Stimulated activated CD8-positive, alpha-beta memory T cell treated with anti-CD3 and anti-CD28 coated beads, Interleukin-12 subunit alpha, Interleukin-12 subunit beta, amount 100 ng/mL, for 24 hours (primary cell): ENCODE measurements around the gene ASPSCR1.

ENCODE experiments used
- DNase-seq: peaks from one replicate; pipeline ENCODE4 v3.0.0-alpha.2; 2020; ENCODE audit errors: extremely low read depth

The ASPSCR1 gene

DNA sequence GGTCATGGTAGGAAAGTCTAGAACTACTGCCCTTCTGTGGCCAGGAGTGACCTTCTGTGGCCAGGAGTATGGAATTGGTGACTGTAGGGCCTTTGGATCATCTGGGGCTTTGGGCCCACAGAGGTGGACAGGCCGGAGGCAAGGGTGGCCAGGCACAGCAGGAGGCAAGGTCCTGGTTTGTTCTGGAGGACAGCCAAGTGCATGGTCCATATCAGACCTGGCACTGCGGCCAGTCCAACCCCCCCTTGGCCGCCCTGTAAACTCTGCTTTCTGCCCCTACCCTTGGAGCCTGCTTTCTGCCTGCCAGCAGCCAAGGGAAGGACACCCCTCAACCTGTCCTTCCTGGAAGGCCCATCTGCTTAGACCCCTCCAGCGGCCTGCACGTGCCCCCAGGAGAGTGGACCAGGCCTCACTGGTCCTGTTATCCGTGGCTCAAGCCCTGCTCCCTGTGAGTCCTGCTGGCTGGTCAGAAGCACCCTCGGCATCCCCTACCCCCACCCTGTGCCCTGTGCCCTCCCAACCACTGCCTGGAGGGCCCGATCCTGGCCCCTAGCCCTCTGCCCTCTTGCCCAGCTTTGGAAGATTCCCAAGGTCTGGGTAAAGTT is 62.4 kb downstream of the ASPSCR1 start:
- DNase-seq = no peak

GRCh38 chr17:82041144-82041814 is 63.9 kb downstream of the ASPSCR1 start:
- no peak for DNase-seq

GRCh38 chr17:82042649-82043048 is 65.2 kb downstream of the ASPSCR1 start:
- no peak for DNase-seq

DNA sequence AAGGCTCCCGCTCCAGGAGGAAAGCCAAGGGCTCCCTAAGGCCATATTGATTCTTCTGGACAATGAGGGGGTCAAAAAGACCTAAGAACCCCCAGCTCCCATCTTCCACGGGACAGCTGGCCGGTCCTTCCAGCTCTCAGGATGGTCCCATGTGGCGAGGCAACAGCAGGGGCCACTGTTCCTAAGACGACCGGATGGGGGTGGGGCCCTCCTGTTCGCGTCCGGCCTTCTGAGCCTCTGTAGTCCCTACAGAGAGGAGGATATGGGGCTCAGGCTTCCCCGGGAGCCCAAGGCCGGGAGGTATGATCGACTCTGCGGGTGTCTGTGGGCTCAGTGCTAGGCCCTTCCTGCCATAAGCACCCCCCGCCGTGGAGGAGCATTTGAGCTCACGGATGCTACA is 66.1 kb downstream of the ASPSCR1 start:
- no peak for DNase-seq

- DNase-seq = no peak
Measured at GRCh38 chr17:82045936-82046484, 68.6 kb downstream of the ASPSCR1 start.

- DNase-seq = no peak
Measured at GRCh38 chr17:82046903-82047302, 69.5 kb downstream of the ASPSCR1 start.

DNA sequence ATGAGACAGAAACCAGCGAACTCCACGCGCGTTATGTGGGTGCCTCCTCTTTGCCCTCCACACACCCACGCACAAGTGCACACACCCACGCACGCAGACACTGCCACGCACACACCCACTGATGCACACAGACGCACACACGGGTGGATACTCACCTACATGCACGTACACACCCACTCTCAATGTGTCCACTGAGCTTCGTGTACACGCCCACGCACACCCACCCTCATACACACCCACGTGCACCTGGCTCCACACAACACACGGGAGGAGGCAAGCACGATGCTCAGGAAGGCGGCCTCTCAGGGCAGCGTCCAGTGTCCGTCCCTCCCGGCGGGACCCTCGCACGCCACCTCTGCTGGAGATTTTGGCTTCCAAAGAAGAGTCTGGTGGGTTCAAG is 70.0 kb downstream of the ASPSCR1 start:
- no peak for DNase-seq

DNA sequence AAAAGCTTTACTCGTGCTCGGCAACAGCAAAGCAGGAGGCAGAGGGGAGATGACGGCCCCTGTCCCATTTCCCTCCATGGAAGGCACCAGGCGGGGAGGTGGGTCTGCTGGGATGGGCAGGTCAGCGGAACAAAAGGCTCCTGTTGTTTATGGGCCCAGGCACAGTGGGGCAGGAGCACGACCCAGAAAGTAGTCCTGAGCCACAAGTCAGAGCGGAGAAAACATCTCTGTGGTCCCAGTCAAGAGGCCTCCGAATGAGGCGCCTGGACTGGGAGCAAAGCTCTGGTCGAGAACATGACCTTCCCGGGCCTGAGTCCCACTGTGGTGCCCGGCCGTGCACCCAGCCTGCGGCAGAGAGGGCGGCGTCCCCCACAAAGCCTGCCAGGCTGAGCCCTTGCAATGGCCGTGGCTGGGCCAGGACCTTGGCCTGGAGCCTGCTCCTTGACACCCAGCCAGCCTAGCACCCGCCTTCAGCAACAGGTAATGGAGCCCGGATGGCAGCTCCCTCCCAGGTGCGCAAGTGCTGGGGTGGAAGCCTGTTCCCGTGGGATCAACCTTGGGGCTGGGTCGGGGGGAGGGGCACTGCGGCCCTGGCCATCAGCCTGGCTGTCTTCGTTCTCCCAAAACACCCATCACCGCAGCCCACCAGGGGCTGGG is 70.6 kb downstream of the ASPSCR1 start:
- DNase-seq = no peak

DNA sequence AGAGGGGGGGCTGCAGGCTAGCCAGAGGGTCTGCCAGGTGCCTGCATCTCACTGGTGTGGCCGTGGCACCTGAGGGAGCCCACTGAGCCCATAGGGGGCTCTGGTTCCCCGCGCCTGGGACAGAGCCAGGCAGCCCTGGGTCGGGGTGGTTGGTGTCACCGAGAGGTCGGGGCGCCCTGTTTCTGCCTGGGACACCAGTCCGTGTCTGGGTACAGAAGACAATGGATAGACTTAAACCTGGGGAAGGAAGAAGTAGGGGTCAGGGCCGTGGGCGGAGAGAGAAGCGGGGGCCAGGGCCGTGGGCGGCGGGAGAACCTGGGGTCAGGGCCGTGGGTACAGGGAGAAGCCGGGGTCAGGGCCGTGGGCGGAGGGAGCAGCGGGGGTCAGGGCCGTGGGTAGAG is 71.1 kb downstream of the ASPSCR1 start:
- no peak for DNase-seq

- no peak for DNase-seq
Measured at GRCh38 chr17:82049106-82049505, 71.7 kb downstream of the ASPSCR1 start.

- no peak for DNase-seq
Measured at GRCh38 chr17:82049521-82049971, 72.1 kb downstream of the ASPSCR1 start.

DNA sequence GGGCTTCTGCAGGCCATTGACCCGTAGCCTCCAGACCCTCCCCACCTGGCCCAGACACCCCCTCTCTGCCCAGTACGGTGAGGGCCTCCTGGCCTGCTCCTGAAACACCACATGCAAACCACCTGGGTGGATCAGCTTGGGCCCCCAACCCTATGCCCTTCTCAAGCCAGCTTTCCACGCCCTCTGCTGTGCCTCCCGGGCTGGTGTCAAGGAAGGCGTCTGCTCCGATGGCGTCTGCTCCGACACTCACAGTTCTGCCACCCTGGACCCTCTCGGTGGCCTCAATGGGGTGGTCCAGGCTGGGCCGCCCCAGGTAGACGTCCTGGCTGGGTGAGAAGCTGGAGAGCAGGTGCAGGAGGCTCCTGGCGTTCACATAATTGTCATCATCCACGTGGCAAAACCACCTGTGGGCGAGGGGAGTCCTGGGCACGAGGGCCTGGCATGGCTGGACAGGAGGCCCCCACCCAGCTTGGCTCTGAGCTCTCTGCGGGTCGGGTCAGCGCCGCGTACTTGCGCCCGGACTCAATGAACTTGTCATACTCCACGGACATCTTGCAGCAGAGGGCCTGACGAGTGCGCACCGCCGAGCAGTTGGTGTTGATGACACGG is 72.8 kb downstream of the ASPSCR1 start:
- DNase-seq = no peak

DNA sequence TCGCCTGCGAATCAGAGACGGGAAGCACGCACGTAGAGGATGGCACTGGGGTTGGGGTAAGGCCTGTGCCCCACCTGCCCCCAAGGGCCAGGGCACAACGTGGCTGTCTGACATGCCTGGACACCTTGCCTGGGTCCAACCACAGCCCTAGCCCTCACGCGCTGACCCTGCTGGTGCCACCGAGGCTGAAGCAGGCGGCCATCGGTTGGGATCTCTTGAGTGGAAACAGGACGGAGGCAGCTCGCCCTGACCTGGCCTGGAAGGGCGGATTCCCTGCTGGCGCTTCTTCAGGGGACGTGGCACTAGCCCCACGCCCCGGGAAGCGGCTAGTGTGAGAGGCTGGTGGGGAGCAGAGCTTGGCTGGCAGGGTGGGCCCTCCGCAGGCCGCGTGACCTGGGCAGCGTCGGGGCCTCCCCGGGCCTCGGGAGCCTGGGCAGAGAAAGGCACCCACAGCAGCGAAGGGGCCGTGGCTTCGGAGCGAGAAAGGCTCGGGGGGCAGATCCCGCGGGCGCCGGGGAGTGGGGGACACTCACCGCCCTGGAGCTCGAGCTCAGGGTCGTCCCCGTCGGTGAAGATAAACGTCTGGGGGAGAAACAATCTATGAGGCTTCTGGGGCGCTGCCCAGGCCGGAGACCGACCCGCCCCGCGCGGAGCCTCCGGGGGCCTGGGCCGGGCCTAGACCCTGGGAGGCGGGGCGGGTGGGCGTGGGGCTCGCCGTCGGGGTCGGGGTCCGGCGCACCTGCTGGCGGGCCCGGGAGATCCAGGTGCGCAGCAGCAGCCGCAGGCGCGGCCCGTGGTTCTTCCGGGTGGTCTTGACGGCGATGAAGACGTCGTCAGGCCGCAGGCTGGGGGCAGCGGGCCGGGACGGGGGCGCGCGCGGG is 73.6 kb downstream of the ASPSCR1 start:
- no peak for DNase-seq

DNA sequence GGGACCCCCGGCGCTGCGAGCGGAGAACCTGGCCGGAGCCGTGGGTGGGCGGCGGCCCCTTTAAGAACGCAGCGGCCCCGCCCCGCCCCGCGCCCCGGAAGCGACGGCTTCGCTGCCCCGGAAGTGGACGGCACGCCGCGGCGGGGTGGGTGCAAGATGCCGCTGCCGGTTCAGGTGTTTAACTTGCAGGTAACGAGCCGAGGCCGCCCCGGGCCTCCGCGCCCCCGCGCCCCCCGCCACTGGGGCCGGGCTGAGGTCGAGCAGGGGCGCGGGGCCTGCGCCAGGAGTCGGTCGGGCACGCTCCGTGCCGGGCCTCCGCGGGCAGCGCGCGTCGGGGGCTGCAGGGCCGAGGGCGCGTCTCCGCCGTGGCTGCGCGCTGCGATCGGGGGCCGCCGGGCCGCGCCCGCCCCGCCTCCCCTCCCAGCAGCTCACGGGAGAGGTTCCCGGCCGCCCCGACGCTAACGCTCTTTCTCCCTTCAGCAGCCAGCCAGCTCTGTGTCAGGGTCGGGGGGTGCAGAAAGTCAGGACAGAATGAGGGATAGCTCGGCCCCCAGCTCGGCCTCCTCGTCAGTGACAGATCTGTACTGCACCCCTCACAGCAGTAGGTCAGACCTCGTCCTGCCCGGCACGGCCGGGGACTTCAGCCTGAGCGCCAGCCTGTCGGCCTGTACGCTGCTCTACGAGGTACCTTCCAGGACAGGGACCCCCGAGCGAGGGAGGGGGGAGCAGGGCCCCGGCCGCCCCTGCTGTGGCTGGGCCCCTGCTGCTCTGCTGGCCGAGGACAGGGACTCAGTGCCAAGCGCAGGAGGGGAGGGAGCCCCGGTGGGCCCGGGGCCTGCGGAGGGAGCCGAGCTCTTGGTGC is 74.6 kb downstream of the ASPSCR1 start, which contains the start of the genes GPS1 and RFNG:
TSS of gene GPS1 (plus strand) at position 123 of the 862 bp plus-strand sequence. CDS start at position 157, 34 bp downstream.
TSS of gene RFNG (minus strand) at position 36 of the 862 bp plus-strand sequence. CDS start 45 bp downstream, outside the sequence.
- peak; percentile 75 for DNase-seq

DNA sequence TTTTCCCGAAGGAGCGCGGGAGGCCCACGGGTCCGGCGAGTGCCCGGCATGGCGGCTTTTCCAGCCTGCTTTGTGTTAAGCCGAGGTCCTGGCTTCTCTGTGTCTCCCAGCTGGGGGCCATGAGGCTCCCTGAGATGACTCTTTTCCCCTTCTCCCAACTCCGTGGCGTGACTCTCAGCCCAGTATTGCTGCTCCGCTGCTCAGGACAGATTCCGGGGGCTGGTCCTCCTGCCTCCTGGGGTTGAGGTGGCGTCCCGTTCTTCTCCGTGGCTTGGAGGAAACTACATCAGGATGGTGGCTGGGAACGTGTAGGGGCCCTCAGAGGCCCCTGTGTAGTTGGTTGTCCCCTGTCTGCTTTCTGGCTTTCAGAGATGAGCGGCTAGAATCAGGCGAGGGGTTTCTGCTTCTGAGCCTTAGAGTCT is 75.2 kb downstream of the ASPSCR1 start:
- no peak for DNase-seq

DNA sequence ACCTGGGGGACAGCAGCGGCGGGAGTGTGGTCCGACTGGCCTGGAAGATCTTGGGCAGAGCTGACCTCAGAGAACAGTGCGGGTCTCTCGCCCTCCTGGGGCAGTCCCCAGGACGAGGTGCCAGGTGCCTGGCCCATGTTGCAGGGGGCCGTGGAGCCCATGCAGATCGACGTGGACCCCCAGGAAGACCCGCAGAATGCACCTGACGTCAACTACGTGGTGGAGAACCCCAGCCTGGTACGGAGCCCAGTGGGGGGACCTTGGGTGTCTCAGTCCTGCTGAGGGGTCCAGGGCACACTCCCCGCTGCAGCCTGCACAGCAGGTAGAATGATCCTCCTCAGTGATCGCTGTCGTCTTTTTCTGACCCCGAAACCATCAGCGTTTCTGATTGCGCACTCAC is 75.7 kb downstream of the ASPSCR1 start:
- no peak for DNase-seq

GRCh38 chr17:82053556-82054263 is 76.3 kb downstream of the ASPSCR1 start:
- DNase-seq = no peak

DNA sequence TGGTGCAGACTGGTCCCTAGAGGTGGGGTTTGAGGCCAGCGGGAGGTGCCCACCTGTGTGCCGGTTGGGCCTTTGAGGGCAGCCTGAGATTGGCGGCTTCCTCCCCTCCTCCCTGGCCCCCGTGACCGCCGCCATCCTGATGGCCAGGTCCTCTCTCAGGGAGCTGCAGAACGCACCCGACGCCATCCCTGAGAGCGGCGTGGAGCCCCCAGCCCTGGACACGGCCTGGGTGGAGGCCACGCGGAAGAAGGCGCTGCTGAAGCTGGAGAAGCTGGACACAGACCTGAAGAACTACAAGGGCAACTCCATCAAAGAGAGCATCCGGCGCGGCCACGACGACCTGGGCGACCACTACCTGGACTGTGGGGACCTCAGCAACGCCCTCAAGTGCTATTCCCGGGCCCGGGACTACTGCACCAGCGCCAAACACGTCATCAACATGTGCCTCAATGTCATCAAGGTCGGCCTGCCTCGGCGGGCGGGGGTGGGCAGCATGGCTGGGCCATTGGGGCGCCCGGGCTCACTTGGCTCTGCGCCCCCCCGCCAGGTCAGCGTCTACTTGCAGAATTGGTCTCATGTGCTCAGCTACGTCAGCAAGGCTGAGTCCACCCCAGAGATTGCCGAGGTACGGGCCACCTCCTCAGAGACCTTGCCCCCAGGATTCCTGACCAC is 77.1 kb downstream of the ASPSCR1 start:
- no peak for DNase-seq
